Ovary (tissue), 9 donors: ENCODE data around the gene PNLIPRP2. TPM values are rescaled to one million over a fixed set of nuclear protein-coding genes. Genes with fewer than 3 reads are reported as not detected.

ENCODE experiments used
- DNase-seq, 5 donors: peaks; one replicate each; pipeline ENCODE4 v3.0.0-alpha.2; 2019 to 2020
- H3K27ac ChIP-seq, 2 donors: fragments of 200-600 bp; one replicate each; pipeline versions ENCODE4 v1.5.1 to v1.8.0; 2019 to 2022
- H3K27me3 ChIP-seq: fragments of 200-600 bp; one replicate; pipeline ENCODE4 v1.8.0; 2022
- H3K36me3 ChIP-seq: fragments of 200-600 bp; sonication (generic); one replicate; pipeline ENCODE4 v1.5.1; 2019
- H3K4me1 ChIP-seq: one replicate; pipeline ENCODE4 v1.8.1; 2013; ENCODE audit warnings: mild to moderate bottlenecking, moderate library complexity; ENCODE audit not compliant: insufficient read depth
- H3K4me3 ChIP-seq: fragments of 200-600 bp; sonication (generic); one replicate; pipeline ENCODE4 v1.5.1; 2017
- H3K9me3 ChIP-seq, 2 donors: fragments of 200-600 bp in 1 of 2; sonication (generic) in 1 of 2; one replicate each; pipeline versions ENCODE4 v1.5.1 to v1.8.1; 2013 to 2019; ENCODE audit warnings: mild to moderate bottlenecking in 1 of 2, moderate library complexity in 1 of 2
- CTCF ChIP-seq, 3 donors: fragments of 450-650 bp in 2 of 3; fragments of 200-600 bp in 1 of 3; IDR thresholded peaks; one replicate each; pipeline versions ENCODE4 v1.5.1 to v1.8.0; 2016 to 2022; ENCODE audit warnings: antibody characterized with exemption in 3 of 3, mild to moderate bottlenecking in 1 of 3
- EP300 ChIP-seq: sonication (generic); formaldehyde crosslinking; IDR thresholded peaks from one replicate; pipeline ENCODE4 v1.6.1; 2017; ENCODE audit warnings: antibody characterized with exemption
- POLR2A ChIP-seq: fragments of 450-650 bp; IDR thresholded peaks from one replicate; pipeline ENCODE4 v1.6.1; 2017; ENCODE audit warnings: antibody characterized with exemption, mild to moderate bottlenecking, moderate library complexity
- WGBS, 3 donors: extraction: QIAGEN DNeasy Blood & Tissue Kit in 1 of 3; methylation state at CpG; one replicate each; pipeline versions ENCODE4 v1.1.5 to v1.1.7; 2013 to 2017; 5-methylcytosine and 5-hydroxymethylcytosine counted together
- intact Hi-C, 4 donors: fragments of 100-400 bp; cut with DNase I; formaldehyde crosslinking; loops; one replicate each; pipeline versions ENCODE4 v1.11.0 to v1.15.1; 2022 to 2023
- polyA plus RNA-seq, 2 donors: library from polyadenylated mRNA; stranded (reverse); fragments of 200-250 nt in 1 of 2; fragments of 350-450 nt in 1 of 2; fragmentation: Illumina TruSeq in 1 of 2; extraction: RNeasy Lipid Tissue Mini Kit (QIAGEN cat#74804) in 1 of 2; gene quantifications; one replicate each; pipeline ENCODE4 v1.2.3, GENCODE V29; 2013 to 2014
- total RNA-seq, 7 donors: library from RNA; depleted of rRNA in 2 of 7; stranded (reverse); fragments of >200 nt in 2 of 7; fragmentation: NEBNext Ultra II Directional in 3 of 7; extraction: Animal tissue kit (Norgen Biotek cat#: 25700) in 3 of 7; gene quantifications; one replicate each; pipeline versions ENCODE4 v1.1.0 to v1.2.4, GENCODE V29; 2016 to 2023
- donor health status: DM: no; HTN: no; CAD: no; lungs with moderate emphysema.
- donor health status: DM: no; HTN: no; CAD: no.
- donor health status: Bipolar disorder and iron deficiency.
- donor health status: DM: yes; HTN: yes; CAD: no.
- donor health status: DM: no; HTN: no; CAD: no.
- donor health status: DM: yes; HTN: yes; CAD: no.

The PNLIPRP2 gene
- total and polyA plus RNA-seq, 9 donors, result 0.15 to 1.4 (median 0.24) TPM; not detected in 4

GRCh38 chr10:116648903-116649302 is 28.1 kb downstream of the PNLIPRP2 start:
- H3K4me3 ChIP-seq, result no peak overlapping the region
- intact Hi-C loops, result no loop called here
- H3K36me3 ChIP-seq, result no peaks in the 10 kb centered on the region
- H3K27ac ChIP-seq, result no peak overlapping the region
- no peak for DNase-seq
- 83 to 88% (median 87%) methylated on average over 8 of the region's 8 CpGs for WGBS, 3 donors
- no peaks in the 10 kb centered on the region for H3K9me3 ChIP-seq
- TF ChIP-seq POLR2A, result no peak
- TF ChIP-seq CTCF (IDR thresholded peaks at IDR 0.05), result no peak
- TF ChIP-seq EP300, result no peak
- no peaks in the 10 kb centered on the region for H3K27me3 ChIP-seq
- no peaks in the 10 kb centered on the region for H3K4me1 ChIP-seq

GRCh38 chr10:116653885-116654284 is 33.1 kb downstream of the PNLIPRP2 start:
- DNase-seq, result no peak
- intact Hi-C loops, result no loop called here
- WGBS, 3 donors, result 79 to 89% (median 84%) methylated on average over 1 of the region's 1 CpG
- TF ChIP-seq POLR2A (no peak), CTCF (IDR thresholded peaks at IDR 0.05) (no peak), EP300 (no peak)
- H3K36me3 ChIP-seq, result no peaks in the 10 kb centered on the region
- H3K4me3 ChIP-seq, result no peak overlapping the region
- H3K27ac ChIP-seq, result no peak overlapping the region
- no peaks in the 10 kb centered on the region for H3K9me3 ChIP-seq
- H3K27me3 ChIP-seq, result no peaks in the 10 kb centered on the region
- H3K4me1 ChIP-seq, result no peaks in the 10 kb centered on the region

- intact Hi-C loops, result no loop called here
- WGBS, 3 donors, result 48 to 61% (median 57%) methylated on average over 4 of the region's 4 CpGs
Measured at GRCh38 chr10:116654816-116655215, 34.1 kb downstream of the PNLIPRP2 start.

GRCh38 chr10:116655568-116655967 is 34.8 kb downstream of the PNLIPRP2 start:
- TF ChIP-seq CTCF (IDR thresholded peaks at IDR 0.05) (no peak), EP300 (no peak), POLR2A (no peak)
- no peak for DNase-seq
- Histone ChIP-seq H3K27me3 (no peaks in the 10 kb centered on the region), H3K27ac (no peak overlapping the region), H3K4me1 (no peaks in the 10 kb centered on the region), H3K4me3 (no peak overlapping the region), H3K36me3 (no peaks in the 10 kb centered on the region), H3K9me3 (no peaks in the 10 kb centered on the region)
- 83 to 93% (median 89%) methylated on average over 2 of the region's 2 CpGs for WGBS, 3 donors
- intact Hi-C loops, result no loop called here

More at GRCh38 chr10:116654816-116655215, 34.1 kb downstream of the PNLIPRP2 start:
- DNase-seq, result no peak
- no peaks in the 10 kb centered on the region for H3K9me3 ChIP-seq
- no peaks in the 10 kb centered on the region for H3K27me3 ChIP-seq
- no peak overlapping the region for H3K27ac ChIP-seq
- no peaks in the 10 kb centered on the region for H3K36me3 ChIP-seq
- no peak overlapping the region for H3K4me3 ChIP-seq
- H3K4me1 ChIP-seq, result no peaks in the 10 kb centered on the region
- TF ChIP-seq EP300, result no peak
- TF ChIP-seq CTCF (IDR thresholded peaks at IDR 0.05), result no peak
